Femur (tissue), 1 donor: ENCODE measurements around the gene PPP1R9B.

Experiments
- DNase-seq: peaks from one replicate; pipeline ENCODE4 v3.0.0-alpha.2; 2017

PPP1R9B gene

GRCh38 chr17:50139950-50140885 is 10.3 kb downstream of the PPP1R9B start:
- peak; percentile 86 for DNase-seq

- DNase-seq: no peak
Measured at GRCh38 chr17:50139185-50139783, 11.2 kb downstream of the PPP1R9B start.

GRCh38 chr17:50137042-50137441 is 13.4 kb downstream of the PPP1R9B start:
- DNase-seq: no peak

GRCh38 chr17:50136096-50136687 is 14.3 kb downstream of the PPP1R9B start:
- DNase-seq: no peak

- no peak for DNase-seq
Measured at GRCh38 chr17:50135316-50136095, 15.0 kb downstream of the PPP1R9B start.

GRCh38 chr17:50134206-50135110 is 16.0 kb downstream of the PPP1R9B start:
- no peak for DNase-seq

GRCh38 chr17:50133769-50134099 is 16.7 kb downstream of the PPP1R9B start:
- peak; percentile 26 for DNase-seq

- DNase-seq: no peak
Measured at GRCh38 chr17:50133028-50133768, 17.3 kb downstream of the PPP1R9B start.

- DNase-seq: no peak
Measured at GRCh38 chr17:50132104-50132794, 18.2 kb downstream of the PPP1R9B start.

GRCh38 chr17:50130559-50131305 is 19.7 kb downstream of the PPP1R9B start:
- DNase-seq: peak; percentile 37

- peak; percentile 60 for DNase-seq
Measured at GRCh38 chr17:50129728-50130558, 20.5 kb downstream of the PPP1R9B start, which contains the start of gene SAMD14. SAMD14 (minus strand) TSS chr17:50130160; CDS start chr17:50124959, 5,201 bp downstream.

- no peak for DNase-seq
Measured at GRCh38 chr17:50129353-50129727, 21.1 kb downstream of the PPP1R9B start.

GRCh38 chr17:50128441-50129352 is 21.8 kb downstream of the PPP1R9B start:
- DNase-seq: peak; percentile 43

GRCh38 chr17:50127697-50128361 is 22.6 kb downstream of the PPP1R9B start:
- no peak for DNase-seq

GRCh38 chr17:50125420-50125997 is 25.0 kb downstream of the PPP1R9B start:
- DNase-seq: no peak

GRCh38 chr17:50123649-50124349 is 26.7 kb downstream of the PPP1R9B start:
- no peak for DNase-seq
